GM23338 (cell line): ENCODE results near the gene POLA1. TPM values are rescaled to one million over a fixed set of nuclear protein-coding genes. Genes with fewer than 3 reads are reported as not detected.

Experiments
- ATAC-seq: fragments of 200-7000 bp; cut with Tn5 transposase; 3 replicates; pipeline ENCODE4 v1.9.1; 2020
- DNase-seq: peaks from one replicate; pipeline ENCODE4 v3.0.0-alpha.2; 2015; ENCODE audit warnings: low spot score
- H2AFZ ChIP-seq: fragments of 200-600 bp; sonication (generic); 2 replicates; pipeline ENCODE4 v1.8.0; 2016; ENCODE audit warnings: antibody characterized with exemption, mild to moderate bottlenecking, moderate library complexity
- H3F3A ChIP-seq: fragments of 200-600 bp; sonication (generic); replicated peaks from 2 replicates; pipeline ENCODE4 v1.8.0; 2017; ENCODE audit warnings: antibody characterized with exemption, mixed run types, low read depth
- H3K27ac ChIP-seq: fragments of 200-600 bp; sonication (generic); 2 replicates; pipeline ENCODE4 v1.6.1; 2016; ENCODE audit warnings: low read depth
- H3K27me3 ChIP-seq: fragments of 200-600 bp; sonication (generic); 2 replicates; pipeline ENCODE4 v1.8.0; 2016; ENCODE audit warnings: mild to moderate bottlenecking, mixed run types, moderate library complexity; ENCODE audit not compliant: insufficient read depth
- H3K36me3 ChIP-seq: fragments of 200-600 bp; sonication (generic); 2 replicates; pipeline ENCODE4 v1.8.0; 2016; ENCODE audit warnings: mild to moderate bottlenecking; ENCODE audit not compliant: insufficient read depth
- H3K4me1 ChIP-seq: fragments of 200-600 bp; sonication (generic); 2 replicates; pipeline ENCODE4 v1.8.0; 2016; ENCODE audit warnings: mild to moderate bottlenecking, moderate library complexity; ENCODE audit not compliant: insufficient read depth
- H3K4me2 ChIP-seq: fragments of 200-600 bp; sonication (generic); 2 replicates; pipeline ENCODE4 v1.7.1; 2017; ENCODE audit warnings: mixed run types
- H3K4me3 ChIP-seq: fragments of 200-600 bp; sonication (generic); 2 replicates; pipeline ENCODE4 v1.6.1; 2016; ENCODE audit warnings: mixed run types
- H3K79me2 ChIP-seq: fragments of 200-600 bp; sonication (generic); replicated peaks from 2 replicates; pipeline ENCODE4 v1.8.0; 2017; ENCODE audit warnings: mild to moderate bottlenecking; ENCODE audit not compliant: insufficient read depth
- H3K9me2 ChIP-seq: fragments of 200-600 bp; sonication (generic); 2 replicates; pipeline ENCODE4 v1.8.0; 2017; ENCODE audit not compliant: insufficient read depth
- H4K20me1 ChIP-seq: fragments of 200-600 bp; sonication (generic); replicated peaks from 2 replicates; pipeline ENCODE4 v1.8.0; 2017; ENCODE audit warnings: mild to moderate bottlenecking; ENCODE audit not compliant: insufficient read depth
- H3K27ac Mint-ChIP-seq: 2 replicates; pipeline ENCODE4 v1.8.0; 2020; ENCODE audit warnings: inconsistent platforms, mild to moderate bottlenecking, moderate library complexity, mixed read lengths
- H3K27me3 Mint-ChIP-seq: 3 replicates; pipeline ENCODE4 v1.8.0; 2022; ENCODE audit warnings: low read depth, mild to moderate bottlenecking, moderate library complexity, mixed read lengths, inconsistent platforms; ENCODE audit not compliant: insufficient read depth, poor library complexity
- H3K36me3 Mint-ChIP-seq: 3 replicates; pipeline ENCODE4 v1.8.0; 2021; ENCODE audit warnings: low read depth, mild to moderate bottlenecking, inconsistent platforms, moderate library complexity, mixed read lengths
- H3K4me1 Mint-ChIP-seq: 3 replicates; pipeline ENCODE4 v1.8.0; 2020; ENCODE audit warnings: mild to moderate bottlenecking, inconsistent platforms, mixed read lengths
- H3K4me3 Mint-ChIP-seq: 3 replicates; pipeline ENCODE4 v1.8.0; 2021; ENCODE audit warnings: moderate library complexity, mild to moderate bottlenecking, inconsistent platforms, mixed read lengths
- H3K9me3 Mint-ChIP-seq: 3 replicates; pipeline ENCODE4 v1.8.0; 2020; ENCODE audit warnings: moderate library complexity, mild to moderate bottlenecking, inconsistent platforms, mixed read lengths
- CREB1 ChIP-seq: fragments of 250-450 bp; sonication (Bioruptor Pico); IDR thresholded peaks from 2 replicates; pipeline ENCODE4 v1.5.0; 2020; ENCODE audit warnings: low read depth, mild to moderate bottlenecking, moderate library complexity
- CTCF ChIP-seq, 2 experiments: fragments of 200-600 bp in 1 of 2; sonication (generic) in 1 of 2; conservative IDR thresholded peaks; 2 replicates each; pipeline versions ENCODE4 v1.5.1 to v1.6.1; 2016 to 2017; ENCODE audit warnings: antibody characterized with exemption in 2 of 2, low read depth in 2 of 2, mild to moderate bottlenecking in 2 of 2, moderate library complexity in 1 of 2
- ETS1 ChIP-seq: IDR thresholded peaks from 2 replicates; pipeline ENCODE4 v1.6.1; 2016; ENCODE audit warnings: antibody characterized with exemption
- EZH2 ChIP-seq: fragments of 200-600 bp; sonication (generic); IDR thresholded peaks from one replicate; pipeline ENCODE4 v1.8.0; 2017; ENCODE audit warnings: antibody characterized with exemption, mild to moderate bottlenecking, low read depth; ENCODE audit not compliant: unreplicated experiment
- EZH2phosphoT487 ChIP-seq: fragments of 200-600 bp; sonication (generic); IDR thresholded peaks from one replicate; pipeline ENCODE4 v1.8.1; 2018; ENCODE audit warnings: antibody characterized with exemption; ENCODE audit not compliant: unreplicated experiment
- JUNB ChIP-seq: IDR thresholded peaks from one replicate; pipeline ENCODE4 v1.6.1; 2016; ENCODE audit warnings: antibody characterized with exemption; ENCODE audit not compliant: unreplicated experiment
- NANOG ChIP-seq: IDR thresholded peaks from 2 replicates; pipeline ENCODE4 v1.6.1; 2016; ENCODE audit warnings: antibody characterized with exemption, borderline replicate concordance
- POLR2AphosphoS5 ChIP-seq: IDR thresholded peaks from 2 replicates; pipeline ENCODE4 v1.6.1; 2016; ENCODE audit warnings: antibody characterized with exemption, low read depth
- REST ChIP-seq: IDR thresholded peaks from one replicate; pipeline ENCODE4 v1.6.1; 2018; ENCODE audit warnings: antibody characterized with exemption; ENCODE audit not compliant: unreplicated experiment
- STAT1 ChIP-seq: IDR thresholded peaks from one replicate; pipeline ENCODE4 v1.6.1; 2016; ENCODE audit warnings: antibody characterized with exemption; ENCODE audit not compliant: unreplicated experiment
- ZNF114 ChIP-seq: fragments of 250-450 bp; sonication (Bioruptor Pico); IDR thresholded peaks from 2 replicates; pipeline ENCODE4 v1.5.0; 2020; ENCODE audit warnings: mild to moderate bottlenecking, moderate library complexity
- ZNF462 ChIP-seq: fragments of 250-450 bp; sonication (Bioruptor Pico); IDR thresholded peaks from 2 replicates; pipeline ENCODE4 v1.5.0; 2020; ENCODE audit warnings: mild to moderate bottlenecking, moderate library complexity
- polyA plus RNA-seq: library from polyadenylated mRNA; unstranded; fragments of >200 nt; fragmentation: Nextera tagmentation; extraction: Ambion mirVana; gene quantifications from 2 replicates; pipeline ENCODE4 v1.2.1, GENCODE V29; 2016
- total RNA-seq: library from RNA; depleted of rRNA; stranded (reverse); fragments of >200 nt; shearing (Covaris generic); gene quantifications from 2 replicates; pipeline ENCODE4 v1.2.3, GENCODE V29; 2014

The POLA1 gene
- total and polyA plus RNA-seq, 2 experiments from 2014 or later: 12.6 to 36.6 TPM

- no peak for TF ChIP-seq ETS1
- no peak for TF ChIP-seq JUNB
- TF ChIP-seq POLR2AphosphoS5: no peak
- TF ChIP-seq EZH2phosphoT487: no peak
- no peak for TF ChIP-seq NANOG
- TF ChIP-seq EZH2: no peak
- TF ChIP-seq ZNF114: no peak
- TF ChIP-seq CREB1 (CRISPR knock-in tag): no peak
- no peak for TF ChIP-seq REST
- no peak for TF ChIP-seq CTCF (conservative IDR thresholded peaks at IDR 0.05; ENCODE audit: low read depth in 2 of 2)
Measured at GRCh38 chrX:24684048-24684447, 9.7 kb upstream of the POLA1 start (continued).

GRCh38 chrX:24692305-24692704 lies 1.4 kb upstream of the POLA1 start:
- Histone ChIP-seq H3K79me2 (peaks cover 34% of the 10 kb centered on the region), H3K4me3 (no peak overlapping the region; the same call in 1 of the 2 replicates), H3K4me2 (0 out of 2 replicates have a peak overlapping the region, but pooled peaks have one; percentile 71), H3K4me1 (peaks cover 4% of the 10 kb centered on the region; the same call in 1 of the 2 replicates), H3K27me3 (no peaks in the 10 kb centered on the region), H3K36me3 (no peaks in the 10 kb centered on the region), H3K9me2 (no peaks in the 10 kb centered on the region), H4K20me1 (no peaks in the 10 kb centered on the region), H3K27ac (no peak overlapping the region), H2AFZ (no peak overlapping the region), H3F3A (no peaks in the 10 kb centered on the region)
- DNase-seq (peak; percentile 38), ATAC-seq (peak; percentile 38)
- no peak for TF ChIP-seq ZNF114
- no peak for TF ChIP-seq POLR2AphosphoS5
- no peak for TF ChIP-seq NANOG
- TF ChIP-seq STAT1: no peak
- TF ChIP-seq ZNF462 (CRISPR knock-in tag): no peak
- TF ChIP-seq JUNB: no peak
- TF ChIP-seq CREB1 (CRISPR knock-in tag): no peak
- Mint-ChIP-seq H3K9me3 (no peaks in the 10 kb centered on the region), H3K36me3 (no peaks in the 10 kb centered on the region; the same call in 2 of the 3 replicates), H3K4me3 (peak overlapping the region; percentile 89), H3K27ac (no peak overlapping the region), H3K4me1 (peaks cover 18% of the 10 kb centered on the region), H3K27me3 (peaks cover 3% of the 10 kb centered on the region)
